ENCODE measurements around the gene TRAM2. TPM values are rescaled to one million over a fixed set of nuclear protein-coding genes. Genes with fewer than 3 reads are reported as not detected.

TRAM2 gene
- total RNA-seq, 6 experiments from 2014 or later: 16.1 to 24.8 (median 17.8) TPM

GRCh38 chr6:52457096-52457495, 119.8 kb downstream of the TRAM2 start:
- no peaks in the 10 kb centered on the region for H3K4me1 ChIP-seq
- TF ChIP-seq POLR2A (IDR thresholded peaks at IDR 0.05): no peak
- TF ChIP-seq CTCF (IDR thresholded peaks at IDR 0.05): no peak
- H3K9me3 ChIP-seq: no peaks in the 10 kb centered on the region
- no peak overlapping the region for H3K4me3 ChIP-seq
- peaks cover 0 to 5% (median 0%) of the 10 kb centered on the region in 4 donors for H3K36me3 ChIP-seq
- no peaks in the 10 kb centered on the region for H3K27me3 ChIP-seq
- no peak overlapping the region for H3K27ac ChIP-seq
- ATAC-seq (peak in 1 of 4 donors; percentile 40), DNase-seq (no peak)
- WGBS (ENCODE audit: insufficient coverage, low coverage, low lambda C conversion rate, missing lambda C conversion rate): 62% methylated on average over 2 of the region's 2 CpGs
- intact Hi-C loops (cut with DNase I): no loop called here

DNA sequence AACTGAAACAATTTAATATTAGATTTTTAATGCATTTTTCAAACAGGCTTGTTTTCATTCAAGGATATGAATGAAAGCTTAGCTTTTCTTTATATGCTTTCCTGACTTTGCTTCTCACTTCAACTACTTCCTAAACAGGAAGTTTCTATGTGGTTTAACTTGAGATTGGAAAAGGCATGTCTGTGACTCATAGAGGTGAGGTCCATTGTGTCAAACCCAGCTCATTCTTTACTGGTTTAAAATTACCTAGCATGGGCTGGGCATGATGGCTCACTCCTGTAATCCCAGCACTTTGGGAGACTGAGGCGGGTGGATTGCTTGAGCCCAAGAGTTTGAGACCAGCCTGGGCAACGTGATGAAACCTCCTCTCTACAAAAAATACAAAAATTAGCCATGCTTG, 122.3 kb downstream of the TRAM2 start:
- WGBS (ENCODE audit: insufficient coverage, low coverage, low lambda C conversion rate, missing lambda C conversion rate): 90% methylated on average over 2 of the region's 2 CpGs

More for the DNA sequence above, 122.3 kb downstream of the TRAM2 start:
- no peaks in the 10 kb centered on the region for H3K4me1 ChIP-seq
- no peak overlapping the region for H3K27ac ChIP-seq
- no peak overlapping the region for H3K4me3 ChIP-seq
- intact Hi-C loops (cut with DNase I): no loop called here
- DNase-seq: no peak
- H3K9me3 ChIP-seq: no peaks in the 10 kb centered on the region
- TF ChIP-seq CTCF (IDR thresholded peaks at IDR 0.05) (no peak), POLR2A (IDR thresholded peaks at IDR 0.05) (no peak)
- peaks cover 0 to 5% (median 0%) of the 10 kb centered on the region in 4 donors for H3K36me3 ChIP-seq
- no peak for ATAC-seq
- no peaks in the 10 kb centered on the region for H3K27me3 ChIP-seq

Other genes with a start within 250 kb of the TRAM2 start
- 1 to 10 TPM in 3 of 6 experiments, under 1 TPM in 3; 0.29 to 1.5 (median 0.77) TPM for gene PAQR8, start 214.9 kb downstream of the TRAM2 start, total RNA-seq
- 10 to 100 TPM in 1 of 6 experiments, 1 to 10 TPM in 5; 3.6 to 10.4 (median 6.0) TPM for gene EFHC1, start 156.7 kb downstream of the TRAM2 start, total RNA-seq
- gene TMEM14A, start 94.1 kb upstream of the TRAM2 start, total RNA-seq: 10 to 100 TPM; 20.7 to 41.2 (median 33.3) TPM
- gene GSTA2, start 186.4 kb upstream of the TRAM2 start, total RNA-seq: 100 to 1,000 TPM in 1 of 6 experiments, 10 to 100 TPM in 3, 1 to 10 TPM in 2; 7.6 to 177 (median 54.4) TPM
- 1,000 to 10,000 TPM in 1 of 6 experiments, 100 to 1,000 TPM in 3, 10 to 100 TPM in 2; 16.1 to 2,332 (median 522) TPM for gene GSTA1, start 226.8 kb upstream of the TRAM2 start, total RNA-seq

All from right lobe of liver (tissue), 6 donors.